ENCODE measurements around the gene SCPEP1.
"Not testable (repeated sequence)": the region's sequence is repeated elsewhere in the genome, so short reads cannot be mapped to it uniquely, and the experiment has no call there.

SCPEP1 gene

DNA sequence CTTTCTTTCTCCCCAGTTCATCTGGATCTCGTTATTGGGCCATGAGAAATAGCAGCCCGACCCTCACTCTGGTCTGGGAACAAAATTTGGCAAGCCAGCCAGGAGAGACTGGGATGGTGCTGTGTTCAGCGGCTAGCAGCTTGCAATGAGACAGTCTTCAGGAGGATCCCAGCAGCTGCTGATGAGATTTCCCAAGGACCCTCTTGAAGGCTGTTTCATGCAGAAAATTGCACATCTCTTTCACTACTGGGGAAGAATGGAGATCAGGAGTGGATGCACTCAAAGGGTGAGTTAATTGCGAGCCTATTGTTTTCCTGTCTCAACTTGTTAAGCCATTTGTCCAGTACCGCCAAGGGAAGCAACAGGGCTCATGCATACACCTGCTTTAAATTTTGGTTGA lies 11.6 kb upstream of the SCPEP1 start:
- no peak for DNase-seq

DNA sequence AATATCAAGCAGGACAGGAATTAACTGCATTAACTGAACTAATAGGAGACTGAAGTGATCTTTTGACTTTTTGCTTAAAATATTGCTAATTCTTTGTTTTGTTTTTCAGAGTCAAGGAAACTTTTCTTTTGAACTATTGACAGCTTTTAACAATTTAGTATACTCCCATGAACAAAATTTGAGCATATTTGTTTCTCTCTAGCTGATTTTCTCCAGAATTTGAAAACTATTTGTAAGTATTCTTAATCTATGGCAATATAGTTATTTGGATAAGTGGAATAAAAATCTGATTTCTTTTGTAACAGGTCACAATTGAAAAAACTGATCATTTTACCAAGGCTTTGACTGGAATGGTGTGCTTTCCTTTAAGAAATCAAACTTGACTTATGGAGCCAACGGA lies 7.0 kb upstream of the SCPEP1 start:
- DNase-seq, result no peak

GRCh38 chr17:56972111-56972730 lies 5.7 kb upstream of the SCPEP1 start:
- DNase-seq, result no peak

DNA sequence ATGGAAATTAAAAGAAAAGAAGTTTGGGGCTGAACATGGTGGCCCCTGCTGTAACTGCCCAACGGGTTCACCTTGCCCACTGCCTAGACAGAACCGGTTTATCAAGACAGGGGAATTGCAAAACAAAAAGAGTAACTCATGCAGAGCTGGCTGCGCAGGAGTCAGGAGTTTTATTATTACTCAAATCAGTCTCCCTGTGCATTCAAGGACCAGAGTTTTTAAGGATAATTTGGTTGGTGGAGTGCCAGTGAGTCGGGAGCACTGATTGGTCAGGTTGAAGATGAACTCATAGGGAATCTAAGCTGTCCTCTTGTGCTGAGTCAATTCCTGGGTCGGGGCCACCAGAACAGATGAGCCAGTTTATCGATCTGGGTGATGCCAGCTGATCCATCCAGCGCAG lies 4.4 kb upstream of the SCPEP1 start:
- peak; percentile 22 for DNase-seq

GRCh38 chr17:56974055-56974454 lies 3.9 kb upstream of the SCPEP1 start:
- DNase-seq, result no peak

DNA sequence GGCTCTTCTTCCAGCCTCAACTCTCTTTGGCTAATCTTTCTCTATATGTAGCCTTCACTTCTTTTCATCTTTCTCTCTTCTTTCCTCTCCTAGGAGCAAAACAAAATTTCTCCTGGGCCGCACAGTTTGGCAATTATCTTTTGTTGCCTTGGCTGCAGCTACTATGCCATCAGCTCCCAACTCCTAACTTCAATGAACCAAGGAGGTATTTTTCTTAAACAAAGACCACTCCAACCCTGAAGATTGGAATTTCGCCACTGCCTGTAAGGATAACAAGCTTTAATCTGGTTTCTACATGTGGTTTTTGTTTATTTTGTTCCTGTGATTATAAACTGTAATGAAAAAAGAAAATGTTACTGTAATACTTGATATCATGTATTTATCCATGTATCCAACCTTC lies 2.3 kb upstream of the SCPEP1 start:
- no peak for DNase-seq

DNA sequence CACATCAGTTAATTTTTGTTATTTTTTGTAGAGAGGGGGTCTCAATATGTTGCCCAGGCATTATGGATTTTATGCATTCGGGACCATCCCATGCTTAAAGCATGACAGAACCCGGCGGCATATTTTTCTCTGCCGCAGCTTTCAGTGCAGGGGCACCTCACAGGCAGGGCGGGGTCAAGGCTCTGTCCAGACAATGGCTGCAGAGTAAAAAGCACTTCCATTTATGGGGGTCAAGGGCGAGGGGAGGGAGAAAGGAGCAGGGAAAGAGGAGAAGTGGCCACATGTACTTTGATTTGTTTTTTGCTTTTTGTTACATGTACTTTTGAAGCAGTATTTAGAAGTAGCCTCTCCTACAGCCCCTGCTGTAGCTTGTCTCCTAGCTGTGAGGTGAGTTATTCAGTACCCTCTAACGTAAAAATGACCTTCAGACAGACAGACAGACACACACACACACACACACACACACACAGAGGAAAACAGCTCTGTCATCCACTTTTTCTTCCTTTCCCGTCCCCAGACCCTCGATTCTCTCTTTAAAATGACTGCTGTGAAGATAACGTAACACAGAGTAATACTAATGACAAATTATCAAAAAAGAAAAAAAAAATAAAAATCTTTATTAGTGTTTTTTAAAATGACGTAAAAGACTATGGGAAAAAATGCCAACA lies 856 bp upstream of the SCPEP1 start:
- no peak for DNase-seq

- no peak for DNase-seq
Measured at GRCh38 chr17:56978441-56979090, 635 bp downstream of the SCPEP1 start.

DNA sequence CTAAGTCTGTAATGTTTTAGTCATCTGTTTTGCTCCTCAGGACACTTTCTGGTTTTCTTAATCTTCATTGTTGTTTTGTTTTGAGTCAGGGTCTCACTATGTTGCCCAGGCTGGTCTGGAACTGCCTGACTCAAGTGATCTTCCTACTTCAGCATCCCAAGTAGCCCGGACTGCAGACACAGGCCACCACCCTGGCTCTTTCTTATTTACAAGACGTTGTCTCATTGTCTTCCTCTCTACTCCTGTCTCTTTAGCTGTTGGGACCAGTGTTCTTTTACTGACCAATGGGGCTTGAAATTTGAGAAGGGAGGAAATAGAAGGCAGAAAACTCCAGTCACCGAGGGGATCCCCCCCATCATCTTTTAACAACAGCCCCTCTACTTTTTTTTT lies 1.2 kb downstream of the SCPEP1 start:
- DNase-seq, result no peak

DNA sequence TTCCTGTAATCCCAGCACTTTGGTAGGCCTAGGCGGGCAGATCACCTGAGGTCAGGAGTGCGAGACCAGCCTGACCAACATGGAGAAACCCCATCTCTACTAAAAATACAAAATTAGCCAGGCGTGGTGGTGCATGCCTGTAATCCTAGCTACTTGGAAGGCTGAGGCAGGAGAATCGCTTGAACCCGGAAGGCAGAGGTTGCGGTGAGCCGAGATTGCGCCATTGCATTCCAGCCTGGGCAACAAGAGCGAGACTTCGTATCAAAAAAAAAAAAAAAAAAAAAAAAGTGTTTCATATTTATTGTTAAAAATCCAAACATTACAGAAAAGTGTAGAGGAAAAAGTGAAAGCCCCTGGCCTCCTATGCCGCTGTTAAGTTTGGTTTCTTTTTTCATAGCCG lies 2.6 kb downstream of the SCPEP1 start:
- not testable (repeated sequence) for DNase-seq

GRCh38 chr17:56982312-56982711 lies 4.4 kb downstream of the SCPEP1 start:
- DNase-seq, result no peak

DNA sequence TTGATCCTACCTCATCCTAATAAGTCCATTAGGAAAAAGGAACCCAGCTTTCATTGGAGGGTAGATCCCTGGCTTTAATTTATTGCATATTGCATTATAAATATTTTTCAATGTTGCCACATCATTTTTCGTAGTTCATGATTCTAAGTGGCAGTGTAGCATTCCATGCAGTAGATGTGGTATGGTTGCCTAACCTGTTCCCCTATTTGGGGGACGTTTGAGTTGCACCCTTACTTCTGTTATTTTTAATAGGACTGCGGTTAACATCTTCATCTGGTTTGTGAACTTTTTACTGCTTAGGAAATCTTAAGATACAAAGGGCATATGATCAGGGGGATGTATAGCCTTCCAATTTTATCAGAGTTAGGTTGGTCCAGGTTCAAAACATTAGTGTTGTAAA lies 5.4 kb downstream of the SCPEP1 start:
- DNase-seq, result no peak

- no peak for DNase-seq
Measured at GRCh38 chr17:56985371-56986162, 7.6 kb downstream of the SCPEP1 start.

DNA sequence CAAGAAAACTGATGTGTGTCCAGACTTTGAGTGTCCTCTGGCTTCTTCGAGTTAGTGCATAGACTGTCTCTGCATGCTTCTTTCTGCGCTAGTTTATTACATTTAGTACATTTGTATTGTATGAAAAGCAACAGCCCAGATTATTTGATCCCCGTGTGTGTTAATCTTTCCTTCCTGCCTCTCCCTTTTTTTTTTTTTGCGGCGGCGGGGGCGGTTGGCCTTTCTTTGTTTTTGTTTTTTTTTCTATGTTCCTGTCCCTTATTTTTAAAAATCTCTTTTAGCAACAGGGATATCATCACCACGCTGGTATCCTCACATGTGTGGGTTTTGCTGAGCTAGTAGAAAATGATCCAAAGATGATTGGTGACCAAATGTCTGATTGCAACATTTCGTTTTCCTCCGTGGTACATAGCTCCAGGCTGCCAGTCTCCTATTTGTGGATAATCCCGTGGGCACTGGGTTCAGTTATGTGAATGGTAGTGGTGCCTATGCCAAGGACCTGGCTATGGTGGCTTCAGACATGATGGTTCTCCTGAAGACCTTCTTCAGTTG lies 9.4 kb downstream of the SCPEP1 start:
- DNase-seq, result no peak

DNA sequence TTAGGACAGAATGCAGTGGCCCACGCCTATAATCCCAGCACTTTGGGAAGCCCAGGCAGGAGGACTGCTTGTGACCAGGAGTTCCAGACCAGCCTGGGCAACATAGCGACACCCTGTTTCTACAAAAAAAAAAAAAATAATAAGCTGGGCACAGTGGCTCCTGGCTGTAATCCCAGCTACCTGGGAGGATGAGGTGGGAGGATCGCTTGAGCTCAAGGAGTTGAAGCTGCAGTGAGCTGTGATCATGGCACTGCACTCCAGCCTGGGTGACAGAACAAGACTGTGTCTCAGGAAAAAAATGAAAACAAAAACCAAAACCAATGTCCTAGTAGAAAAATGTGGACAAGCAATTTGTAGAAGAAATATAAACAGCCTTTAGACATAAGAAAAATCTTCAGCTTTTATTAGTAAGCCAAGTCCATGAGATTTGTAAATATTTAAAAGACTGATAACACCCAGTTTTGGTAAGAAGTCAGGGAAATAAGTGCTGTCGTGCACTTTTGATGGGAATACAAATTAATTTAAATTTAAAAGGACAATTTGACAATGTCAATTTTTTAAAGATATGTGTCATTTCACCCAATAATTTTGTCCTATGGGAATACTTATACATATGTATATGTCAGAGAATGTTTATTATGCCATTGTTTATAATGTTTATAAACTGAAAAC lies 11.1 kb downstream of the SCPEP1 start:
- DNase-seq, result no peak

GRCh38 chr17:56992364-56992763 lies 14.4 kb downstream of the SCPEP1 start:
- no peak for DNase-seq

DNA sequence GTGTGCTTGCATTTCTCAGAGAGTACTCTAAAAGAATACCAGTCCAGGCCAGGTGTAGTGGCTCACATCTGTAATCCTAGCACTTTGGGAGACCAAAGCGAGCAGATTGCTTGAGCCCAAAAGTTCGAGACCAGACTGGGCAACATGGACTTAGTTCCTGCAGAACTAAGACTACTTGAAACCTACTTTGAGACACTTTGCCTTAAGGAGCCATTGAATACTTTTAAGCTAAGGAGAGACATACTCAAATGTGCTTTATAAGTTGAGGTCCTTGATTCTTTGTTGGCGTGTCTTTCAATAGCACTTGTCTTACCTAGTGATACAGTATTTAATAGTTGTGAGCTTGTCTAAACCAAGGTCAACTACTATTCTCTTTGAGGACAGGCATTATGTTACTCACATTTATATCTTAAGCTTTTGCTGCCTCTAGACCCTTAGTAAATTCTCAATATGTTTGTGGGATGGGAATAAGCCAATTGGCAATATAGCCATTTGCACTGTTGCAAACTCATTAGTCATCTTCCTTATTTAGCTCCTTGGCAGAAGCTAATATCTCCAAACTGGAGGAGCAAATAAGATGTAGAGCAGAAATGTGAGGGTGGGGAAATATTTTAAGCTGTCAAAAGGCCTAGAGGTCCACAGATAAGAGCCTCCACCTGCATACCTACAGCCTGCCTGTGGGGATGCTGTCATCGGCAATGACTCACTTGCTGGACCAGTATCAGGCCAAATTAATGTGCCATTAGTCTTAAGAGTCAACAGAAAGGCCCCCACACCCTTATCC lies 16.3 kb downstream of the SCPEP1 start:
- peak; percentile 50 for DNase-seq

GRCh38 chr17:56995766-56996165 lies 17.8 kb downstream of the SCPEP1 start:
- peak; percentile 59 for DNase-seq

DNA sequence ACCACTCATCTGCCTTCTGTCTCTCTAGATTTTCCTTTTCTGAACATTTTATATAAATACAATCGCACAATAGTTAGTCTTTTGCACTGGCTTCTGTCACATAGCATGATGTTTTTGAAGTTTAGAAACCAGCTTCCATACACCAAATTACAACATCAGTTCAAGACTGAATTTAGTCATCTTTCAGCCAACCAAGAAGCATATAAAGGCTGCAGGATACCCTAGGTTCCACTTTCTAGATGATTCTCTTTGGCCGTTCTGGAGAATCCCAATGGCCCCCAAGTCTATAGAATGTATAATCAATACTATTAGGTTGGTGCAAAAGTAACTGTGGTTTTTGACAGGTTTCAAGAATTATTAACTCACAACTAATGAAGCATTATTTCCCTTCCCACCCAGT lies 19.4 kb downstream of the SCPEP1 start:
- DNase-seq, result no peak

DNA sequence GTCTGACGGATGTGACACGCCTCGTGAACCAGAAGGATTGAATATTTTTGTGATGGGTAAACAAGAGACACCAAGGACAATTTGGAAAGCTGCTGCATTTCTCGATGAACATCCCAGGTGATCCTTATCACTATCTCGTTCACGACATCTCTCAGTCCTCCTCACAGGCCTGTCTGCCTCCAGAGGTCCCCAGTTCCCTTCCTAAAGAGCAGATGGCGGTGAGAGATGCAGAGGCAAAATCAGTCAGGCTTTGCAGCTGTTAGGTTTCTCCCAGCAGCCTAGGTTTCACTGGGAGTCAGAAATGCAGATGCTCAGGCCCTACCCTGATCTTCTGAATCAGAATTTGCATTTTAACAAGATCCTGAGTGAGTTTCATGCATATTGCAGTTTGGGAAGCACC lies 23.6 kb downstream of the SCPEP1 start:
- DNase-seq, result no peak

- DNase-seq, result no peak
Measured at GRCh38 chr17:57002904-57003303, 25.0 kb downstream of the SCPEP1 start.
